OCI-LY3 (cell line): ENCODE measurements around the gene ERBB4.

Source experiments
- CTCF ChIP-seq: fragments of 200-600, 300-600 bp; sonication (generic); IDR thresholded peaks from 2 replicates; pipeline ENCODE4 v1.5.1; 2014; ENCODE audit warnings: antibody characterized with exemption, low read length, low read depth
- EZH2phosphoT487 ChIP-seq: fragments of 200-600 bp; shearing (Covaris generic); IDR thresholded peaks from 2 replicates; pipeline ENCODE4 v1.6.1; 2018; ENCODE audit warnings: antibody characterized with exemption, mixed run types, low read depth

- TF ChIP-seq CTCF = no peak
- no peak for TF ChIP-seq EZH2phosphoT487
These were observed 264.4 kb downstream of the ERBB4 start for GRCh38 chr2:212274215-212274614.
